GM19328 (cell line): ENCODE measurements around the gene SPDL1.
"Not testable (repeated sequence)": the region's sequence is repeated elsewhere in the genome, so short reads cannot be mapped to it uniquely, and the experiment has no call there.

Experiments
- ATAC-seq: cut with Tn5 transposase; IDR thresholded peaks from one replicate; pipeline ENCODE4 v1.9.1; 2021; ENCODE audit warnings: mild to moderate bottlenecking, moderate library complexity; ENCODE audit not compliant: unreplicated experiment

Gene SPDL1

GRCh38 chr5:169571355-169571754, 12.2 kb upstream of the SPDL1 start:
- no peak for ATAC-seq

GRCh38 chr5:169574134-169574646, 9.4 kb upstream of the SPDL1 start:
- ATAC-seq, result no peak

- no peak for ATAC-seq
These were observed 7.4 kb upstream of the SPDL1 start for GRCh38 chr5:169576181-169576598.

- ATAC-seq, result no peak
These were observed 5.6 kb upstream of the SPDL1 start for GRCh38 chr5:169577951-169578350.

- ATAC-seq, result no peak
These were observed 2.6 kb upstream of the SPDL1 start for GRCh38 chr5:169580964-169581363.

GRCh38 chr5:169581580-169582227, 1.9 kb upstream of the SPDL1 start:
- peak; percentile 43 for ATAC-seq

GRCh38 chr5:169583101-169583423, 511 bp upstream of the SPDL1 start:
- no peak for ATAC-seq

DNA sequence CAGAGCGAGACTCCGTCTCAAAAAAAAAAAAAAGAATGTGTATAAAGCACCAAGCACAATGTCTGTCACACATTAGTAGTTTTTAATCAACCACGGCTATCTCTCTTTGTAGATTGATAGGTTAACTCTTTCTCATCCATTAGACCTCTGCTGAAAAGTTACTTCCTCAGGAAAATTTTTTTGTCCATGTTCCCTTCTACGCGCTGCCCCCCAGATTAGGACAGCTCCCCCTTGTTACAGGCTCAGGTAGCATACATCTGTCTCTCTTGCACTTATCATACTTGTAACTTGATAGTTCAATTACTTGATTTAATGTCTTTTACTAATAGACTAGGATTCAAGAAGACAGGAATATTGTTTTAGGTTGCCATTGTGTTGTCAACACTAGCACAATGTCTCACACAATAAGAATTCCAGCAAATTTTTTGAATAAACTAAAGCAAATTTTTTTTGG, 1.5 kb downstream of the SPDL1 start:
- no peak for ATAC-seq

GRCh38 chr5:169590602-169591001, 7.0 kb downstream of the SPDL1 start:
- ATAC-seq, result no peak

- ATAC-seq, result no peak
These were observed 8.1 kb downstream of the SPDL1 start for GRCh38 chr5:169591636-169592035.

GRCh38 chr5:169592937-169593650, 9.5 kb downstream of the SPDL1 start:
- ATAC-seq, result no peak

DNA sequence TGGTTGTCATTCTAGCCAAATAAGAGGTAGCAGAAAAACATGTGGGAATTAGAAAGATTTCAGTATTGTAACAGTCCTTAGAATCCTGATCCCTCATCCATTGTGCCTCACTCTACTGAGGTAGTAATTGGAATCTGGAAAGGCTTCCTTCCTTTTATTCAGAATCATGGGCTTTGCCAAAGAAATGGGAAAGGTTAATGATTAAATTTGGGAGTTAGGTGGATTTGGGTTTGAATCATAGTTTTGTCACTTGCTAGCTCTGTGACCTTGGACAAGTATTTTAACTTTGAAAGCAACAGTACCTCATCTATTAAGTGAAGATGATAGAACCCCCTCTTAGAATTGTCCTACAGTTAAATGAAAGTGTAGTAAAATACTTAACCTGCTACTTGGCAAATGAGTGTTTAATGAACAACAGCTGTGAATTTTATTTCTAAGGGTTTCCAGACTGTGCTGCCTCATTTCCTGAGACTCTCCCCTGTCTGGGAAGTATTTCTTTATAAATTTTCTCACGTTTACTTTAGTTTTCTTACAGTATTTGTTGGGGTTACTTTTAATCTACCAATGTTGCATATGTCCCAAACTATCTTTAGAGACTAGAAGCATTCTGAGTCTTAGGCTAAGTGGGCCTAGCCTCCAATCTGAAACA, 11.7 kb downstream of the SPDL1 start:
- no peak for ATAC-seq

- ATAC-seq, result no peak
These were observed 15.9 kb downstream of the SPDL1 start for GRCh38 chr5:169599451-169599850.

DNA sequence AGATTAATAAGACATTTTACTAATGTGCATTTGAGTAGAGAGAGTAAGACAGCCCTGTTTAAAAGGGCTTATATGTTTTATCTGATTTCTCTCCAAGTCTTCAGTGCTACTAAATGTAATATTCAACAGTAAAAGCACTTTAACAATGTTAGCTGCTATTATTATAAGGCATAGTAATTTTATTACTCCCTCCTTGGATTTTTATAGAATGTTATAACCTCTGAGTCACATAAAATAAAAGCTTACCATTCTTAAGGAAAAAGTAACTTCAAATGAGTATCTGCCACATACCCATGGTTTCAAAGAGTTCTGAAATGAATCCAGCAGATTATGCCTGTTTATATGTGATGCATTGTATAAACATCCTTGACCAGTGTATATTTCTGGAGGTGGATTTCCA, 19.0 kb downstream of the SPDL1 start:
- no peak for ATAC-seq

- no peak for ATAC-seq
These were observed 22.7 kb downstream of the SPDL1 start for GRCh38 chr5:169606279-169606678.

GRCh38 chr5:169607882-169608281, 24.3 kb downstream of the SPDL1 start:
- ATAC-seq, result no peak

DNA sequence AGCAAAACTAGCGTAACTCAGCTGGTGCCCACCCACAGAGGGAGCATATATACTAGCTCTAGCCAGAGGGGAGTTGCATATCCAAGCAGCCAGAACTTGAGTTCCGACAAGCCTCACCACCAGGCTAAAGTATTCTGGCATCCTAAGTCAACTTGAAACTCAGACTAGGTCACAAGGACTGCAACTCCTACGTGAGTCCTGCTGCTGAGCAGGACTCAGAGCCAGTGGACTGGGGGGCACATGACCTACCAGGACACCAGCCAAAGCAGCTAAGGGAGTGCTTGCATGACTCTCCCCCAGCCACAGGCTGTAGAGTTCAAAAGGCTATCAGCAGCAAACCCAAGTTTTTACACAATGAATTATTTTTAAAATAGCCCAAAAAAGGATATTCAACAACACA, 26.1 kb downstream of the SPDL1 start:
- no peak for ATAC-seq

DNA sequence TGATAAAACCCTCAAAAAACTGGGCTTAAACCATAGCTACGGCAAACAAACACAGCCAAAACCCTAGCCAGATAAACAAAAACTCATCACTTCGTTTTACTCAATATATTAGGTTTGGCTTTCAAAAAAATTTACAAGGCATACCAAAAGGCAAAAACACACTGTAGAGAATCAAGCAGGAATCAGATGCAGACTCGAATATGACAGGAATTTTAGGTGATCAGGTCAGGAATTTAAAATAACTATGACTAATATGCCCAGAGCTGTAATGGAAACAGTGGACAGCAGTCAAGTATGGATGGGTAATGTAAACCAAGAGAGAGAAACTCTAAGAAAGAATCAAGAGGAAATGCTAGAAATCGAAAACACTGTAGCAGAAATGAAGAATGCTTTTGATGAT, 27.0 kb downstream of the SPDL1 start:
- ATAC-seq, result no peak

DNA sequence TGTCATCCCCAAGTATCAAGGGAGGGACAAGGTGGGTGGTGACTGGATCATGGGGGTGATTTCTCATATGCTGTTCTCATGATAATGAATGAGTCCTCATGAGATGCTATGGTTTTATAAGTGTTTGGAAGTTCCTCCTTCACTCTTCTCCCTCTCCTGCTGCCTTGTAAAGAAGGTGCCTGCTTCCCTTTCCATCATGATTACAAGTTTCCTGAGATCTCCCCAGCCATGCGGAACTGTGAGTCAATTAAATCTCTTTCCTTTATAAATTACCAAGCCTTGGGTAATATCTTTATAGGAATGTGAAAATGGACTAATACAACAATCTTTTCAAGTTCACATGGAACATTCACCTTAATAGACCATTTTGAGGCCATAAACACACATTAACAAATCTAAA, 32.0 kb downstream of the SPDL1 start:
- no peak for ATAC-seq

DNA sequence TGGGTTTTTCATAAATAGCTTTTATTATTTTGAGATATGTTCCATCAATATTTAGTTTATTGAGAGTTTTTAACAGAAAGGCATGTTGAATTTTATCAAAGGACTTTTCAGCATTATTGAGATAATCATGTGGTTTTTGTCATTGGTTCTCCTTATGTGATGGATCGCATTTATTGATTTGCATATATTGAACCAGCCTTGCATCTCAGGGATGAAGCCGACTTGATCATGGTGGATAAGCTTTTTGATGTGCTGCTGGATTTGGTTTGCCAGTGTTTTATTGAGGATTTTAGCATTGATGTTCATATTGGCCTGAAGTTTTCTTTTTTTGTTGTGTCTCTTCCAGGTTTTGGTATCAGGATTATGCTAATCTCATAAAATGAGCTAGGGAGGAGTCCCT, 40.7 kb downstream of the SPDL1 start:
- ATAC-seq, result not testable (repeated sequence)

DNA sequence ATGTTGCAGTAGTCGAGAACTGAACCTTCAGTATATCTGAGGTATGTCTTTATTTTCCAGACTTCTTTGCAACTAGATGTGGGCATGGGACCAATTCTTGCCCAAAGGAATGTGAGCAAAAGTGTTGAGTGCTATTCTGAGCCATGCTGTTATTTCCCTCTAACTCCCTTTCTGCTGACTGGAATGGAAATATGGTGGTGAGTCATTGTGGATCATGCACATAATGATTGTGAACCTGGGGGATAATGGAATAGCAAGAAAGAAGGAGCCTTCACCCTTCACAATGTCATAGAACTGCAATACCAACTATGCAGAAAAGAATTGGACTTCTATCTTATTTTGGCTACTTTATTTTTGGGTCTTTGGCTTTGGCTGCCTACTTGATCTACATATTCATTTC, 43.2 kb downstream of the SPDL1 start:
- no peak for ATAC-seq

GRCh38 chr5:169627551-169627950, 44.0 kb downstream of the SPDL1 start:
- ATAC-seq, result no peak
